Heart left ventricle (tissue), 13 donors: Measurements from ENCODE around the gene CSTF1.

ENCODE experiments used
- POLR2A ChIP-seq, 2 donors: fragments of 450-650 bp; IDR thresholded peaks; one replicate each; pipeline ENCODE4 v1.6.1; 2017; ENCODE audit warnings: antibody characterized with exemption in 2 of 2, mild to moderate bottlenecking in 2 of 2, moderate library complexity in 2 of 2
- TF ChIP-seq, protein P1 (sequence below), 12 donors: fragments of 200-600 bp; sonication (generic) in 4 of 12; IDR thresholded peaks; one replicate each; pipeline versions ENCODE4 v1.5.0 to v1.8.0; 2018 to 2022; ENCODE audit warnings: antibody characterized with exemption in 12 of 12, mild to moderate bottlenecking in 5 of 12
- donor health status: ischemic (EF 13 %, LVEDD 7.1; RV severe dilation, severe dysfunction).
- donor health status: DM: no; HTN: yes; CAD: no.
- donor health status: DM: no; HTN: no; CAD: no.
- donor health status: ischemic (EF 25% LVEDD 6.9; RV normal size, moderate dysfunction).
- donor health status: ischemic (EF 25% LVEDD 5.7; RV mildly dilated, moderate dysfunction).
- donor health status: ischemic (EF 35%, LVEDD 5.7; RV mildly dilated, moderate dysfunction).
- donor health status: nonischemic (EF 11% LVEDD 7.7; RV severe dilation, severe dysfunction).
- donor health status: DM: yes; HTN: yes; CAD: no.
- donor health status: PGD.
- donor health status: ischemic (EF 29% LVEDD 5.4; RV normal size, mild dysfunction).
- donor health status: nonischemic (EF 23%, LVEDD 6.1; RV moderate dilation, normal function).

GRCh38 chr20:56359212-56360132 is 33.0 kb upstream of the CSTF1 start:
- TF ChIP-seq, protein P1, sequence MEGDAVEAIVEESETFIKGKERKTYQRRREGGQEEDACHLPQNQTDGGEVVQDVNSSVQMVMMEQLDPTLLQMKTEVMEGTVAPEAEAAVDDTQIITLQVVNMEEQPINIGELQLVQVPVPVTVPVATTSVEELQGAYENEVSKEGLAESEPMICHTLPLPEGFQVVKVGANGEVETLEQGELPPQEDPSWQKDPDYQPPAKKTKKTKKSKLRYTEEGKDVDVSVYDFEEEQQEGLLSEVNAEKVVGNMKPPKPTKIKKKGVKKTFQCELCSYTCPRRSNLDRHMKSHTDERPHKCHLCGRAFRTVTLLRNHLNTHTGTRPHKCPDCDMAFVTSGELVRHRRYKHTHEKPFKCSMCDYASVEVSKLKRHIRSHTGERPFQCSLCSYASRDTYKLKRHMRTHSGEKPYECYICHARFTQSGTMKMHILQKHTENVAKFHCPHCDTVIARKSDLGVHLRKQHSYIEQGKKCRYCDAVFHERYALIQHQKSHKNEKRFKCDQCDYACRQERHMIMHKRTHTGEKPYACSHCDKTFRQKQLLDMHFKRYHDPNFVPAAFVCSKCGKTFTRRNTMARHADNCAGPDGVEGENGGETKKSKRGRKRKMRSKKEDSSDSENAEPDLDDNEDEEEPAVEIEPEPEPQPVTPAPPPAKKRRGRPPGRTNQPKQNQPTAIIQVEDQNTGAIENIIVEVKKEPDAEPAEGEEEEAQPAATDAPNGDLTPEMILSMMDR (IDR thresholded peaks at IDR 0.05): no peak
- TF ChIP-seq POLR2A (IDR thresholded peaks at IDR 0.05): no peak
